GM10248 (cell line): ENCODE data around the gene JOSD2.

Source experiments
- CTCF ChIA-PET: fragments of 300-600 bp; sonication (Branson Sonifier 250); formaldehyde crosslinking; extraction: SDS; loops from one replicate; lab custom pipeline; 2021; ENCODE audit warnings: antibody characterized with exemption; lab: Yijun Ruan, JAX
- POLR2A ChIA-PET: fragments of 350-650 bp; sonication (Branson Sonifier 250); formaldehyde crosslinking; extraction: SDS; loops from one replicate; lab custom pipeline; 2020; ENCODE audit warnings: antibody characterized with exemption; lab: Yijun Ruan, JAX
- DNase-seq: peaks from one replicate; pipeline ENCODE4 v3.0.0; 2012; ENCODE audit errors: extremely low spot score
- TF ChIP-seq, protein P1 (sequence below): IDR thresholded peaks from 2 replicates; pipeline ENCODE4 v1.5.1; 2012; ENCODE audit warnings: mild to moderate bottlenecking, low read depth; ENCODE audit errors: extremely low read depth, missing control alignments, control extremely low read depth

JOSD2 gene

DNA sequence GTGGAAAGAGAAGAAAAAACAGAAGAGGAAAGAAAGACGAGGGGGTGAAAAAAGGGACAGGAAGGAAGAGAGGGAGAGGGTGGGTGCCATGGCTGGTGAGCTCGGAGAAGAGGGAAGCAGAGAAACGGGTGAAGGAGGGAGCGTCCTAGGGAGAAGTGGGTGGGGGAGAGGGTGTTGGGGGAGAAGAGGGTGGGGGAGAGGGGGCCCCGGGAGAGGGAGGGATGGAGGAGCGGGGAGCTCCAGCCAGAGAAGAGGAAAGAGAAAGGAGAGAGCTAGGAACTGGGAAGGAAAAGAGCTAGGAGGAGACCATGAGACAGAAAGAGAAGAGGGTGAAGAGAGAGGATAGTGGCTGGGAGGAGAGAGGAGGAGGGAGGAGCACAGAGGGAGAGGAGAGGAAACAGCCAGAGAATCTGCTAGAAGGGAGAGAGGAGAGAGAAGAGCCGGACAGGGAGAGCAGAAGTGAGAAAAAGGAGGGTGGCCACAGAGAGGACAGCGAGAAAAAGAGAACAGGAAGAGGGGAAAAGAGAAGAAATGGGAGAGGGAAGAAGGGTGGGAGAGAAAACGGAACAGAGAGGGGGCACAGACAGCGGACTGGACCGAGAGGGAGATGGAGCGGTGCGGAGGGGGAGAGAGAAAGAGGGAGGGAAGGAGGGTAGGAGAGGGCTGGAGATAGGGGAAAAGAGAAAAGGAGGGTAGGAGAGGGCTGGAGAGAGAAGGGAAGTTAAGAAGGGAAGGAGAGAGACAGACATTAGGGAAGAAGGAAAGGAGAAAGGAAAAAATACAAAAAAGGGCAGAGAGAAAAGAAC, 22.4 kb downstream of the JOSD2 start:
- TF ChIP-seq, protein P1, sequence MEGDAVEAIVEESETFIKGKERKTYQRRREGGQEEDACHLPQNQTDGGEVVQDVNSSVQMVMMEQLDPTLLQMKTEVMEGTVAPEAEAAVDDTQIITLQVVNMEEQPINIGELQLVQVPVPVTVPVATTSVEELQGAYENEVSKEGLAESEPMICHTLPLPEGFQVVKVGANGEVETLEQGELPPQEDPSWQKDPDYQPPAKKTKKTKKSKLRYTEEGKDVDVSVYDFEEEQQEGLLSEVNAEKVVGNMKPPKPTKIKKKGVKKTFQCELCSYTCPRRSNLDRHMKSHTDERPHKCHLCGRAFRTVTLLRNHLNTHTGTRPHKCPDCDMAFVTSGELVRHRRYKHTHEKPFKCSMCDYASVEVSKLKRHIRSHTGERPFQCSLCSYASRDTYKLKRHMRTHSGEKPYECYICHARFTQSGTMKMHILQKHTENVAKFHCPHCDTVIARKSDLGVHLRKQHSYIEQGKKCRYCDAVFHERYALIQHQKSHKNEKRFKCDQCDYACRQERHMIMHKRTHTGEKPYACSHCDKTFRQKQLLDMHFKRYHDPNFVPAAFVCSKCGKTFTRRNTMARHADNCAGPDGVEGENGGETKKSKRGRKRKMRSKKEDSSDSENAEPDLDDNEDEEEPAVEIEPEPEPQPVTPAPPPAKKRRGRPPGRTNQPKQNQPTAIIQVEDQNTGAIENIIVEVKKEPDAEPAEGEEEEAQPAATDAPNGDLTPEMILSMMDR: no peak
- POLR2A ChIA-PET: interaction anchor here (0.6 to 0.7 kb wide), 2 partner anchors 10 to 28 kb away, joined by 3 to 4 read pairs; no protein-coding TSS in a partner anchor
- CTCF ChIA-PET: no interaction called here
- DNase-seq: no peak

DNA sequence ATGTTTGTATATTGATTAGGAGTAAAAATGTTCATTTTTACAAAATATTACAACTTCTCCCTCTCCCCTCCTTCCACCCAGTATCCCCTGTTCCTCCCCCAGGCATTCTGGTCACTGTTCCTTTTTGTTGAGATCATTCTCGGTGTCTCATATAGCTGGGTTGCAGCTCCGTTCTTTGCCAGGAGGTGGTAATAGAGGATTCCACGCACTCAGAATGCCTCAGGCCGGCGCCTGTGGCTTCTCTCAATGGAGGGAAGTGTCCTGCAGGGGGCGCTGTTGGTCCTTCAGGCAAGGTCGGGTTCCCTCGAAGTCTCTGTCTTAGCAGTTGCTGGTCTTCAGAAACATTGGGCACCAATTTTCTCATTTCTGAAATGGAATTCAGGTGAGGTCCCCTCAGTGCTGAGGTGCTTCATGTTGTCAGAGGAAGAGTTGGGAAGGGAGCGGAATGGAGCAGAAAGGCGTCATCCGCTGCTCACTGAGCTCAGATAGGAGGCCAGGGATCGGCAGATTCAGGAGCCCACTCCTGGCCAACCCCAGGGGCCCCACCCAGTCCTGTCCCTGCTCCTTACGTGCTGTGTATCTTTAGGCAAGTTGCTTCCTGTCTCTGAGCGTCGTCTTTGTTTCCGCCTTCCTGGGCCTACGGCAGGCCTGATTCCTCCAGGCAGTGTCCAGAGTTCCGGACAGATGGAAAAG, 24.0 kb downstream of the JOSD2 start:
- ChIA-PET CTCF (interaction anchor here (0.7 to 1.3 kb wide), 2 partner anchors 13 to 118 kb away, joined by 3 to 4 read pairs; no protein-coding TSS in a partner anchor), POLR2A (no interaction called here)
- TF ChIP-seq, protein P1: peak; percentile 32
- no peak for DNase-seq

DNA sequence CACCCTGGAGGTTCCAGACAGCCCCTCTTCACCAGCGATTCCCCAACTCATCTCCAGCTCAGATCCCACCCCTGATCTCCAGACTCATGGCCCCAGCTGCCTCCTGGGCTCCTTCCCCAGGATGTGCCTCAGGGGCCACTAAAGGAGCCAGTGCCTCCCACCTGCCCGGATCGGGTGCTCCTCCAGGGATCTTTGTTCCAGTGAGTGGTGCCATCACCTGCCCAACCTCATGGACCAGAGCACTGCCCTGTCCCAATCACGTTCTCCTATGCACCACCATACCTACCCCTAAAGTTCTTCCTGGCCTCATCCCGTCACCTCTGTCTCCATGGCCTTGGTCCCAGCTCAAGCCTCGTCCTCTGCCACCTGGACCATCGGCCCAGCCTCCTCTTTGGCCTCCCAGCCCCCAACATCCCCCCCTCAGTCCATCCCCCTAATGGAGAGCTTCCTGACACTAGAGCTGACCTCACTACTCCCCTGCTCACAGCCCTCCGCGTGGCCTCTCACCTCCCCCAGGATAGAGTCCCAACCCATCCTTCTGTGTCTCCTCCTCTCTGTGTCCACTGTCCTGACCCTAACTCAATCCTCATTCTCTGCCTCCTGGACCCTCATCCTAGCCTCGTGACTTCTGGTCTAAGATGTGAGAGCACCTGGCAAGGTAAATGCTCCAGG, 25.6 kb downstream of the JOSD2 start:
- CTCF ChIA-PET: interaction anchor here (0.8 to 1.9 kb wide), 3 partner anchors 53 to 437 kb away, joined by 3 to 4 read pairs (median 3); no protein-coding TSS in a partner anchor
- POLR2A ChIA-PET: no interaction called here
- DNase-seq: no peak
- TF ChIP-seq, protein P1: no peak

DNA sequence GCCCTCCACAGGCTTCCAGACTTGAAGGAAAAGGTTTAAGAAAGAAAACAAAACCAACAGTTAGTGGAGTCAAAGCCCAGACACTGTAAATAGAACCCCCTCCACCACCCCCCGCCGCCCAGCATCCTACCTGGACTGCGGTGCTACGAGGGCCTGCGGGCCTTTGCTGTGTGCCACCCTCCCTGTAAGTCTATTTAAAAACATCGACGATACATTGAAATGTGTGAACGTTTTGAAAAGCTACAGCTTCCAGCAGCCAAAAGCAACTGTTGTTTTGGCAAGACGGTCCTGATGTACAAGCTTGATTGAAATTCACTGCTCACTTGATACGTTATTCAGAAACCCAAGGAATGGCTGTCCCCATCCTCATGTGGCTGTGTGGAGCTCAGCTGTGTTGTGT, 28.1 kb downstream of the JOSD2 start:
- CTCF ChIA-PET: no interaction called here

DNA sequence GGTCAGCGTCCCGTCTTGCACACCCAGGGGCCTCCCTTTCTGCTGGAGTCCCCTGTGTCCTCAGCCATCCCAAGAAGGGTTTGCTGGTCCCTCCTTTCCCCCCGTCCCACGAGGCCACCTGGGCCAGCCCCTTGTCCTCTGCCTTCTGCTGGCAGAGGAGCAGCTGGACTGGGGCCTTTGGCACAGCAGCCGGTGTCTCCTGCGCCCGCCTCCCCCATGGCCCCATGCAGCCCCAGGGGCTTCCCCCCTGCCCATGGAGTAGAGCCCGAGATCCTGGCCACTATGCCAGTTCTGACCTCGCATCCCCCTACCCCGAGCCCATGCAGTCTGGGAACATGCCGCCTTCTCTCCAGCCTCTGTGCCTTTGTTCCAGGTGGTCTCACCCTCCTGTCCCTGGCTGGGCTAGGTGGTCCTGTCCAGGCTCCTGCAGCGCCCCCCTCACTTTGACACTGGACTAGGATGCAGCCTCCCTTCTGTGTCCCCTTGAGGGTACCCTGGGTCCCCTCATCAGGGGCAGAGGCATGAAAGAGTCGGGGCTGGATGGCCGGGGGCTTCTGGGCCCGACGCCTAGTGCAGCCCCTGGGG, 28.6 kb downstream of the JOSD2 start:
- CTCF ChIA-PET: no interaction called here
- TF ChIP-seq, protein P1: no peak
- no peak for DNase-seq
- POLR2A ChIA-PET: no interaction called here

More for the DNA sequence above, 28.1 kb downstream of the JOSD2 start:
- no peak for DNase-seq
- POLR2A ChIA-PET: no interaction called here
- TF ChIP-seq, protein P1: no peak
